HCT116 (cell line): ENCODE data around the gene ARL6IP4. TPM values are rescaled to one million over a fixed set of nuclear protein-coding genes. Genes with fewer than 3 reads are reported as not detected.

ENCODE experiments used
- ATAC-seq: fragments of 200-7000 bp; cut with Tn5 transposase; 2 replicates; pipeline ENCODE4 v1.9.1; 2020; ENCODE audit warnings: mild to moderate bottlenecking, moderate library complexity
- BruUV-seq: library from RNA; stranded (reverse); fragments of 400-500 nt; replicated peaks from 2 replicates; lab custom pipeline; 2021; lab: Mats Ljungman, UMichigan
- CTCF ChIA-PET: fragments of 300-600 bp; sonication (Branson Sonifier 250); formaldehyde crosslinking; loops from one replicate; lab custom pipeline; 2021; ENCODE audit warnings: antibody characterized with exemption; lab: Charles Lee
- POLR2A ChIA-PET: fragments of 300-600, 350-600 bp; sonication (Branson Sonifier 250); formaldehyde crosslinking; loops from one replicate; lab custom pipeline; 2021; ENCODE audit warnings: antibody characterized with exemption; lab: Charles Lee
- RAD21 ChIA-PET, 2 experiments: fragments of 300-600 bp; sonication (Branson Sonifier 250); formaldehyde crosslinking; loops; one replicate each; lab custom pipeline; 2023; ENCODE audit warnings: low total read pairs in 2 of 2; ENCODE audit not compliant: uncharacterized antibody in 2 of 2, unreplicated experiment in 2 of 2, low non-redundant PET in 1 of 2; lab: Charles Lee
- DNase-seq: peaks from one replicate; pipeline ENCODE4 v3.0.0-alpha.2; 2010; ENCODE audit warnings: low read depth, low spot score
- H2AFZ ChIP-seq: fragments of 200-600 bp; shearing (Covaris generic), sonication (generic); 2 replicates; pipeline ENCODE4 v1.6.1; 2017; ENCODE audit warnings: low read depth, mixed run types, mixed read lengths, antibody characterized with exemption, low read length; ENCODE audit not compliant: poor library complexity, severe bottlenecking
- H3K27ac ChIP-seq: 2 replicates; pipeline ENCODE4 v1.5.1; 2012; ENCODE audit warnings: low read depth, low read length
- H3K27me3 ChIP-seq: fragments of 200-600 bp; sonication (generic); 2 replicates; pipeline ENCODE4 v1.6.1; 2016; ENCODE audit warnings: mixed run types, low read length, mixed read lengths; ENCODE audit not compliant: insufficient read depth
- H3K36me3 ChIP-seq, 2 experiments: fragments of 200-500 bp in 1 of 2; fragments of 200-600 bp in 1 of 2; sonication (Bioruptor generic) in 1 of 2; sonication (generic) in 1 of 2; 2 replicates each; pipeline versions ENCODE4 v1.5.1 to v1.6.1; 2014 to 2016; ENCODE audit warnings: low read length in 2 of 2, inconsistent platforms in 1 of 2, mixed read lengths in 1 of 2, mixed run types in 1 of 2; ENCODE audit not compliant: insufficient read depth in 2 of 2, control insufficient read depth in 1 of 2
- H3K4me1 ChIP-seq, 2 experiments: fragments of 200-600 bp in 1 of 2; sonication (generic) in 1 of 2; 2 replicates each; pipeline versions ENCODE4 v1.5.1 to v1.6.1; 2012 to 2017; ENCODE audit warnings: low read length in 2 of 2, inconsistent platforms in 1 of 2, mild to moderate bottlenecking in 1 of 2, mixed read lengths in 1 of 2, mixed run types in 1 of 2, moderate library complexity in 1 of 2; ENCODE audit not compliant: insufficient read depth in 2 of 2, control insufficient read depth in 1 of 2
- H3K4me2 ChIP-seq: fragments of 200-600 bp; sonication (generic); 2 replicates; pipeline ENCODE4 v1.6.1; 2017; ENCODE audit warnings: mixed run types, low read length, mixed read lengths
- H3K4me3 ChIP-seq, 2 experiments: fragments of 200-600 bp in 1 of 2; sonication (generic) in 1 of 2; replicated peaks in 1 of 2; 2 replicates each; pipeline ENCODE4 v1.5.1; 2011 to 2016; ENCODE audit warnings: low read length in 2 of 2, control low read depth in 1 of 2, low read depth in 1 of 2, mild to moderate bottlenecking in 1 of 2, mixed read lengths in 1 of 2, mixed run types in 1 of 2
- H3K79me2 ChIP-seq: fragments of 200-600 bp; sonication (generic); 2 replicates; pipeline ENCODE4 v1.6.1; 2017; ENCODE audit warnings: mild to moderate bottlenecking, mixed run types, low read length, moderate library complexity, mixed read lengths; ENCODE audit not compliant: insufficient read depth
- H3K9ac ChIP-seq: fragments of 200-600 bp; sonication (generic); 2 replicates; pipeline ENCODE4 v1.6.1; 2016; ENCODE audit warnings: low read length, mixed read lengths
- H3K9me2 ChIP-seq: fragments of 200-600 bp; sonication (generic), shearing (Covaris generic); 2 replicates; pipeline ENCODE4 v1.6.1; 2017; ENCODE audit warnings: mixed run types, mild to moderate bottlenecking, moderate library complexity; ENCODE audit not compliant: insufficient read depth
- H3K9me3 ChIP-seq, 2 experiments: fragments of 200-500 bp in 1 of 2; fragments of 200-600 bp in 1 of 2; sonication (Bioruptor generic) in 1 of 2; sonication (generic) in 1 of 2; 2 replicates each; pipeline ENCODE4 v1.6.1; 2014 to 2017; ENCODE audit warnings: low read length in 2 of 2, mixed read lengths in 2 of 2, inconsistent platforms in 1 of 2, low read depth in 1 of 2, mild to moderate bottlenecking in 1 of 2, mixed run types in 1 of 2, moderate library complexity in 1 of 2; ENCODE audit not compliant: control insufficient read depth in 1 of 2, insufficient read depth in 1 of 2
- H4K20me1 ChIP-seq: fragments of 200-600 bp; sonication (generic), shearing (Covaris generic); 2 replicates; pipeline ENCODE4 v1.6.1; 2017; ENCODE audit warnings: mixed run types, mild to moderate bottlenecking, moderate library complexity; ENCODE audit not compliant: insufficient read depth
- CEBPB ChIP-seq: IDR thresholded peaks from 2 replicates; pipeline ENCODE4 v1.6.1; 2012; ENCODE audit warnings: low read depth
- CTCF ChIP-seq, 3 experiments: fragments of 200-600 bp in 1 of 3; sonication (generic) in 1 of 3; IDR thresholded peaks in 2 of 3; conservative IDR thresholded peaks in 1 of 3; 2 replicates each; pipeline ENCODE4 v1.5.1; 2012 to 2017; ENCODE audit warnings: low read depth in 2 of 3, low read length in 2 of 3, antibody characterized with exemption in 1 of 3, borderline replicate concordance in 1 of 3, control low read depth in 1 of 3, mild to moderate bottlenecking in 1 of 3, mixed read lengths in 1 of 3, mixed run types in 1 of 3, moderate library complexity in 1 of 3; ENCODE audit not compliant: insufficient read depth in 1 of 3
- EGR1 ChIP-seq: IDR thresholded peaks from 2 replicates; pipeline ENCODE4 v1.6.1; 2012; ENCODE audit warnings: low read depth
- ELF1 ChIP-seq: IDR thresholded peaks from 2 replicates; pipeline ENCODE4 v1.6.1; 2012; ENCODE audit warnings: low read depth, borderline replicate concordance
- EZH2 ChIP-seq: fragments of 200-600 bp; sonication (generic); IDR thresholded peaks from 2 replicates; pipeline ENCODE4 v1.6.1; 2017; ENCODE audit warnings: antibody characterized with exemption, mixed run types
- POLR2A ChIP-seq: IDR thresholded peaks from 2 replicates; pipeline ENCODE4 v1.7.0; 2011; ENCODE audit warnings: borderline replicate concordance; ENCODE audit not compliant: insufficient read depth, insufficient read length; ENCODE audit errors: extremely low read depth
- POLR2AphosphoS5 ChIP-seq: IDR thresholded peaks from 2 replicates; pipeline ENCODE4 v1.6.1; 2011; ENCODE audit warnings: mild to moderate bottlenecking, low read depth, low read length, moderate library complexity
- REST ChIP-seq: IDR thresholded peaks from 2 replicates; pipeline ENCODE4 v1.6.1; 2012; ENCODE audit warnings: low read depth
- SRF ChIP-seq: IDR thresholded peaks from 2 replicates; pipeline ENCODE4 v1.6.1; 2012; ENCODE audit warnings: low read depth
- intact Hi-C: fragments of 100-400 bp; cut with micrococcal nuclease; formaldehyde crosslinking; loops from 2 replicates; pipeline ENCODE4 v1.10.0; 2022
- total RNA-seq: library from RNA; stranded (reverse); gene quantifications from one replicate; pipeline ENCODE4 v1.2.1, GENCODE V29; 2021; ENCODE audit not compliant: unreplicated experiment

ARL6IP4 gene
- total RNA-seq, 1 experiment from 2014 or later, result 128 TPM

GRCh38 chr12:122961531-122962329 is 18.8 kb upstream of the ARL6IP4 start:
- POLR2A ChIA-PET, result no interaction called here
- Histone ChIP-seq H3K9ac (no peak overlapping the region), H2AFZ (no peak overlapping the region), H3K4me3 (no peak overlapping the region), H3K9me3 (no peaks in the 10 kb centered on the region), H3K27ac (no peak overlapping the region), H3K9me2 (no peaks in the 10 kb centered on the region), H3K79me2 (peaks cover 3% of the 10 kb centered on the region; the same call in 1 of the 2 replicates), H4K20me1 (no peaks in the 10 kb centered on the region), H3K4me1 (peaks cover 26 to 38% of the 10 kb centered on the region in 2 experiments), H3K27me3 (no peaks in the 10 kb centered on the region), H3K4me2 (0 out of 2 replicates have a peak overlapping the region, but pooled peaks have one; percentile 23), H3K36me3 (no peaks in the 10 kb centered on the region)
- intact Hi-C loops, result no loop called here
- CTCF ChIA-PET, result interaction anchor here (1.3 kb wide), 1 partner anchor 9 kb away, joined by 3 read pairs; no protein-coding TSS in a partner anchor
- DNase-seq, result no peak
- BruUV-seq, result no TSS peak
- RAD21 ChIA-PET, result no interaction called here
- no peak for ATAC-seq
- TF ChIP-seq POLR2A (no peak), SRF (no peak), POLR2AphosphoS5 (no peak)

- Histone ChIP-seq H3K4me3 (no peak overlapping the region), H4K20me1 (no peaks in the 10 kb centered on the region), H3K9me2 (no peaks in the 10 kb centered on the region), H3K27ac (no peak overlapping the region; the same call in 1 of the 2 replicates), H3K9me3 (no peaks in the 10 kb centered on the region), H2AFZ (no peak overlapping the region), H3K4me1 (peaks cover 28 to 43% of the 10 kb centered on the region in 2 experiments), H3K4me2 (peak overlapping the region; percentile 86), H3K79me2 (peaks cover 3% of the 10 kb centered on the region; the same call in 1 of the 2 replicates), H3K36me3 (no peaks in the 10 kb centered on the region), H3K9ac (no peak overlapping the region), H3K27me3 (no peaks in the 10 kb centered on the region)
- ATAC-seq (no peak), DNase-seq (no peak)
- ChIA-PET POLR2A (no interaction called here), CTCF (no interaction called here), RAD21 (no interaction called here)
- TF ChIP-seq ELF1 (no peak), EGR1 (no peak), CTCF (IDR thresholded peaks at IDR 0.05 in 2 of 3, conservative IDR thresholded peaks at IDR 0.05 in 1 of 3; ENCODE audit: borderline replicate concordance in 1 of 3, insufficient read depth in 1 of 3, low read depth in 2 of 3, low read length in 2 of 3) (no peak), EZH2 (no peak), REST (no peak), CEBPB (no peak)
- intact Hi-C loops, result no loop called here
- BruUV-seq, result no TSS peak
Measured at GRCh38 chr12:122963941-122964265, 16.6 kb upstream of the ARL6IP4 start.
